ENCODE results near the gene SARDH.

DNA sequence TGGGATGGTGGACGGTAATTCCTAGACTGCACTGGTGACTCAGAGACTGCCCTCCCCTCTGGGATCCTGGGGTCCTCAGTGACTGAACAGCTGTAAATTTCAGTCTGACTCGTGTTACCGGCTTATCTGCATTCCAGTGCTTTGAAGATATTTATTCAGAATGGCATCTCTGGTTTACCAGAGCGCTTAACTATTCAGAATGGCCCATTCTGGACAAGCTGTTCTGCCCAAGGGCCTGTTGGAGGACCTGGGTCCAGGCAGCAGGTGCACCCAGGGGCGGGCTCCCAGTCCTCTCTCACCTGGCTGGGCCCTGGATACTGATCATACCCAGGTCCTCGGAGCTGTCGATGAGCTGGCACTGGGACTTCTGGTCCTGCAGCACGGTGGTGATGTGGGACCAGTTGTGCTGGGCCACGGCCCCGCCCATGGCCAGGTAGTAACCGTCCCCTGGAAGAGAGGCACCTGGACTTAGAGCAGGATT is 48.0 kb downstream of the SARDH start:
- TF ChIP-seq, protein P1, sequence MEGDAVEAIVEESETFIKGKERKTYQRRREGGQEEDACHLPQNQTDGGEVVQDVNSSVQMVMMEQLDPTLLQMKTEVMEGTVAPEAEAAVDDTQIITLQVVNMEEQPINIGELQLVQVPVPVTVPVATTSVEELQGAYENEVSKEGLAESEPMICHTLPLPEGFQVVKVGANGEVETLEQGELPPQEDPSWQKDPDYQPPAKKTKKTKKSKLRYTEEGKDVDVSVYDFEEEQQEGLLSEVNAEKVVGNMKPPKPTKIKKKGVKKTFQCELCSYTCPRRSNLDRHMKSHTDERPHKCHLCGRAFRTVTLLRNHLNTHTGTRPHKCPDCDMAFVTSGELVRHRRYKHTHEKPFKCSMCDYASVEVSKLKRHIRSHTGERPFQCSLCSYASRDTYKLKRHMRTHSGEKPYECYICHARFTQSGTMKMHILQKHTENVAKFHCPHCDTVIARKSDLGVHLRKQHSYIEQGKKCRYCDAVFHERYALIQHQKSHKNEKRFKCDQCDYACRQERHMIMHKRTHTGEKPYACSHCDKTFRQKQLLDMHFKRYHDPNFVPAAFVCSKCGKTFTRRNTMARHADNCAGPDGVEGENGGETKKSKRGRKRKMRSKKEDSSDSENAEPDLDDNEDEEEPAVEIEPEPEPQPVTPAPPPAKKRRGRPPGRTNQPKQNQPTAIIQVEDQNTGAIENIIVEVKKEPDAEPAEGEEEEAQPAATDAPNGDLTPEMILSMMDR (conservative IDR thresholded peaks at IDR 0.05 in 1 of 2, IDR thresholded peaks at IDR 0.05 in 1 of 2; ENCODE audit: low read depth in 1 of 2, low read length in 2 of 2): no peak
- TF ChIP-seq EZH2 (IDR thresholded peaks at IDR 0.05; ENCODE audit: low read length, missing control alignments): no peak

Data from fibroblast of lung (primary cell).